ENCODE data around the gene APOL3. TPM values are rescaled to one million over a fixed set of nuclear protein-coding genes. Genes with fewer than 3 reads are reported as not detected.

APOL3 gene
- total RNA-seq, 1 experiment from 2014 or later, result not detected

DNA sequence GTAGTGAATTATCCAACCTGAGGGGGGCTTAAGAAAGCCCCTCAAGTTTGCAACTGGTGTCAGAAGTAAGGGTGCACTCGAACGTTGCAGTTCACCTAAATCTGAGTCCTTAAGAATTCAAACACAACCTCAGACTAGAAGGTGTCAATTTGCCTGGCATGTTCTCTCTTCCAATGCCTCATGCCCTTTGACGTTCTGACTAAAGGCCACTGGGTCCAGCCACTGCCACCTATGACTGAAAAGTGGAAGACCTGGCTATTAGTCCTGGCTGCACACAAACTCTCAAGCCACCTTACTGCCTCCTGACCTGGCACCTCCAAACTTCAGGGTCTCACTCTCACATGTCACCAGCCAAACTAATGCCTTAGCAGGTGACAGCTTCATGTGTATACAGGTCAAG is 33.0 kb upstream of the APOL3 start:
- Histone ChIP-seq H3K23me2 (ENCODE audit: insufficient read length, low read depth, low read length, poor library complexity, severe bottlenecking) (no peaks in the 10 kb centered on the region), H2BK120ac (ENCODE audit: low read depth, low read length, poor library complexity, severe bottlenecking) (no peak overlapping the region), H4K91ac (ENCODE audit: insufficient read length, low read depth, low read length) (no peak overlapping the region), H3K9ac (ENCODE audit: extremely low read depth, insufficient read length, low read length) (no peak overlapping the region), H4K8ac (replicated peaks; ENCODE audit: insufficient read length, low read depth, low read length) (no peak overlapping the region), H4K20me1 (ENCODE audit: control insufficient read depth, insufficient read depth, insufficient read length) (no peaks in the 10 kb centered on the region), H3K9me3 (ENCODE audit: control insufficient read depth, low read depth, low read length) (no peaks in the 10 kb centered on the region), H2AFZ (ENCODE audit: low read length) (no peak overlapping the region), H2AK5ac (ENCODE audit: insufficient read length, low read length) (no peak overlapping the region), H3K18ac (ENCODE audit: insufficient read length, low read depth, low read length) (no peak overlapping the region), H4K5ac (ENCODE audit: insufficient read length, low read depth, low read length) (no peak overlapping the region), H2BK5ac (ENCODE audit: insufficient read length, low read length) (no peak overlapping the region), H2BK12ac (ENCODE audit: insufficient read length, low read depth, low read length) (no peak overlapping the region), H3K56ac (ENCODE audit: insufficient read length, low read depth, low read length) (no peak overlapping the region), H3K79me1 (ENCODE audit: insufficient read depth, low read depth, low read length, poor library complexity, severe bottlenecking) (no peaks in the 10 kb centered on the region), H3K4ac (ENCODE audit: low read depth, low read length) (no peak overlapping the region), H2BK15ac (ENCODE audit: low read depth, low read length) (no peak overlapping the region), H3K23ac (ENCODE audit: insufficient read length, low read depth, low read length) (no peak overlapping the region), H3K4me2 (ENCODE audit: insufficient read depth, insufficient read length, low read length) (no peak overlapping the region), H3K27me3 (ENCODE audit: insufficient read depth, low read length) (no peaks in the 10 kb centered on the region), H3T11ph (ENCODE audit: low read length) (no peak overlapping the region), H3K27ac (ENCODE audit: insufficient read length, low read depth, low read length) (no peak overlapping the region), H2BK20ac (ENCODE audit: low read depth, low read length, poor library complexity, severe bottlenecking) (no peak overlapping the region), H3K79me2 (ENCODE audit: insufficient read depth, low read length) (no peaks in the 10 kb centered on the region), H3K4me1 (ENCODE audit: insufficient read depth, low read length) (peaks cover 4% of the 10 kb centered on the region; the same call in 1 of the 2 replicates), H3K14ac (ENCODE audit: insufficient read depth, low read length) (no peak overlapping the region)
- no peak for DNase-seq
- peaks cover 5% of the 10 kb centered on the region; the same call in 1 of the 2 replicates for H3K27me3 Mint-ChIP-seq (ENCODE audit: low read depth)
- TF ChIP-seq, protein P1, sequence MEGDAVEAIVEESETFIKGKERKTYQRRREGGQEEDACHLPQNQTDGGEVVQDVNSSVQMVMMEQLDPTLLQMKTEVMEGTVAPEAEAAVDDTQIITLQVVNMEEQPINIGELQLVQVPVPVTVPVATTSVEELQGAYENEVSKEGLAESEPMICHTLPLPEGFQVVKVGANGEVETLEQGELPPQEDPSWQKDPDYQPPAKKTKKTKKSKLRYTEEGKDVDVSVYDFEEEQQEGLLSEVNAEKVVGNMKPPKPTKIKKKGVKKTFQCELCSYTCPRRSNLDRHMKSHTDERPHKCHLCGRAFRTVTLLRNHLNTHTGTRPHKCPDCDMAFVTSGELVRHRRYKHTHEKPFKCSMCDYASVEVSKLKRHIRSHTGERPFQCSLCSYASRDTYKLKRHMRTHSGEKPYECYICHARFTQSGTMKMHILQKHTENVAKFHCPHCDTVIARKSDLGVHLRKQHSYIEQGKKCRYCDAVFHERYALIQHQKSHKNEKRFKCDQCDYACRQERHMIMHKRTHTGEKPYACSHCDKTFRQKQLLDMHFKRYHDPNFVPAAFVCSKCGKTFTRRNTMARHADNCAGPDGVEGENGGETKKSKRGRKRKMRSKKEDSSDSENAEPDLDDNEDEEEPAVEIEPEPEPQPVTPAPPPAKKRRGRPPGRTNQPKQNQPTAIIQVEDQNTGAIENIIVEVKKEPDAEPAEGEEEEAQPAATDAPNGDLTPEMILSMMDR (conservative IDR thresholded peaks at IDR 0.05), result no peak
- peaks cover 56 to 62% of the 10 kb centered on the region in 2 experiments for H3K4me1 Mint-ChIP-seq
- peaks cover 2 to 8% (median 5%) of the 10 kb centered on the region in 3 experiments; a peak in 4 of 7 replicates for H3K36me3 Mint-ChIP-seq (ENCODE audit: insufficient read depth in 1 of 3, low read depth in 3 of 3)
- H3K9me3 Mint-ChIP-seq, result peaks cover 5 to 6% of the 10 kb centered on the region in 2 experiments; a peak in 4 of 5 replicates
- no CpG with 5 or more reads among the region's 3 CpGs for WGBS (ENCODE audit: extremely low coverage, insufficient read length, low lambda C conversion rate)
- H3K27ac Mint-ChIP-seq, result no peak overlapping the region
- H3K4me3 Mint-ChIP-seq, result no peak overlapping the region
